Measurements from ENCODE around the gene ZNF189. TPM values are rescaled to one million over a fixed set of nuclear protein-coding genes. Genes with fewer than 3 reads are reported as not detected.

The ZNF189 gene
- total RNA-seq, 1 donor from 2014 or later = 17.3 TPM

- no peak overlapping the region for H3K27ac Mint-ChIP-seq (ENCODE audit: unreplicated experiment)
- no peak for DNase-seq (ENCODE audit: extremely low spot score, unreplicated experiment)
- no peaks in the 10 kb centered on the region for H3K27me3 Mint-ChIP-seq (ENCODE audit: unreplicated experiment)
- peaks cover 34% of the 10 kb centered on the region for H3K36me3 Mint-ChIP-seq (ENCODE audit: unreplicated experiment)
- H3K4me3 Mint-ChIP-seq (ENCODE audit: unreplicated experiment) = no peak overlapping the region
- TF ChIP-seq CTCF (IDR thresholded peaks at IDR 0.05) = peak; percentile 55
- no peaks in the 10 kb centered on the region for H3K4me1 Mint-ChIP-seq (ENCODE audit: unreplicated experiment)
- H3K9me3 Mint-ChIP-seq (ENCODE audit: unreplicated experiment) = peaks cover 27% of the 10 kb centered on the region
These were observed 10.7 kb upstream of the ZNF189 start for GRCh38 chr9:101387871-101388506.

- no peaks in the 10 kb centered on the region for H3K4me1 Mint-ChIP-seq (ENCODE audit: unreplicated experiment)
- DNase-seq (ENCODE audit: extremely low spot score, unreplicated experiment) = no peak
- H3K9me3 Mint-ChIP-seq (ENCODE audit: unreplicated experiment) = peaks cover 30% of the 10 kb centered on the region
- no peak overlapping the region for H3K4me3 Mint-ChIP-seq (ENCODE audit: unreplicated experiment)
- no peaks in the 10 kb centered on the region for H3K27me3 Mint-ChIP-seq (ENCODE audit: unreplicated experiment)
- peaks cover 36% of the 10 kb centered on the region for H3K36me3 Mint-ChIP-seq (ENCODE audit: unreplicated experiment)
- H3K27ac Mint-ChIP-seq (ENCODE audit: unreplicated experiment) = no peak overlapping the region
- TF ChIP-seq CTCF (IDR thresholded peaks at IDR 0.05) = no peak
These were observed 10.1 kb upstream of the ZNF189 start for GRCh38 chr9:101388507-101388993.

GRCh38 chr9:101393135-101393534 lies 5.5 kb upstream of the ZNF189 start:
- peaks cover 20% of the 10 kb centered on the region for H3K9me3 Mint-ChIP-seq (ENCODE audit: unreplicated experiment)

GRCh38 chr9:101394687-101395086 lies 4.0 kb upstream of the ZNF189 start:
- H3K4me3 Mint-ChIP-seq (ENCODE audit: unreplicated experiment) = no peak overlapping the region
- H3K9me3 Mint-ChIP-seq (ENCODE audit: unreplicated experiment) = peaks cover 20% of the 10 kb centered on the region

More at GRCh38 chr9:101393135-101393534, 5.5 kb upstream of the ZNF189 start:
- H3K4me1 Mint-ChIP-seq (ENCODE audit: unreplicated experiment) = peaks cover 12% of the 10 kb centered on the region
- H3K27ac Mint-ChIP-seq (ENCODE audit: unreplicated experiment) = no peak overlapping the region
- H3K27me3 Mint-ChIP-seq (ENCODE audit: unreplicated experiment) = no peaks in the 10 kb centered on the region
- H3K4me3 Mint-ChIP-seq (ENCODE audit: unreplicated experiment) = no peak overlapping the region
- no peak for TF ChIP-seq CTCF (IDR thresholded peaks at IDR 0.05)
- no peak for DNase-seq (ENCODE audit: extremely low spot score, unreplicated experiment)
- H3K36me3 Mint-ChIP-seq (ENCODE audit: unreplicated experiment) = peaks cover 37% of the 10 kb centered on the region

GRCh38 chr9:101397746-101398067 lies 944 bp upstream of the ZNF189 start:
- Mint-ChIP-seq H3K4me3 (ENCODE audit: unreplicated experiment) (peak overlapping the region; percentile 99), H3K4me1 (ENCODE audit: unreplicated experiment) (peaks cover 40% of the 10 kb centered on the region), H3K9me3 (ENCODE audit: unreplicated experiment) (peaks cover 27% of the 10 kb centered on the region), H3K27ac (ENCODE audit: unreplicated experiment) (peak overlapping the region; percentile 99), H3K27me3 (ENCODE audit: unreplicated experiment) (no peaks in the 10 kb centered on the region), H3K36me3 (ENCODE audit: unreplicated experiment) (peaks cover 42% of the 10 kb centered on the region)
- no peak for TF ChIP-seq CTCF (IDR thresholded peaks at IDR 0.05)
- DNase-seq (ENCODE audit: extremely low spot score, unreplicated experiment) = no peak

More at GRCh38 chr9:101394687-101395086, 4.0 kb upstream of the ZNF189 start:
- Mint-ChIP-seq H3K4me1 (ENCODE audit: unreplicated experiment) (peaks cover 18% of the 10 kb centered on the region), H3K27ac (ENCODE audit: unreplicated experiment) (no peak overlapping the region), H3K27me3 (ENCODE audit: unreplicated experiment) (no peaks in the 10 kb centered on the region), H3K36me3 (ENCODE audit: unreplicated experiment) (peaks cover 32% of the 10 kb centered on the region)
- DNase-seq (ENCODE audit: extremely low spot score, unreplicated experiment) = no peak
- TF ChIP-seq CTCF (IDR thresholded peaks at IDR 0.05) = no peak
